Body of pancreas (tissue), 4 donors: ENCODE data around the gene LRRC10. TPM values are rescaled to one million over a fixed set of nuclear protein-coding genes. Genes with fewer than 3 reads are reported as not detected.

Source experiments
- ATAC-seq: fragments of 150-250 bp; one replicate; pipeline ENCODE4 v1.9.1; 2016
- DNase-seq, 4 donors: peaks; one replicate each; pipeline ENCODE4 v3.0.0-alpha.2; 2019
- H3K27ac ChIP-seq, 4 donors: fragments of 200-600 bp; sonication (generic); 1 replicate in 3 of 4; 2 replicates in 1 of 4; pipeline versions ENCODE4 v1.5.1 to v1.6.1; 2016 to 2019; ENCODE audit warnings: mild to moderate bottlenecking in 1 of 4, mixed read lengths in 1 of 4, moderate library complexity in 1 of 4
- H3K27me3 ChIP-seq, 2 donors: fragments of 200-600 bp; sonication (generic); one replicate each; pipeline ENCODE4 v1.6.0; 2016; ENCODE audit warnings: mild to moderate bottlenecking in 1 of 2
- H3K36me3 ChIP-seq, 2 donors: fragments of 200-600 bp; sonication (generic); replicated peaks in 1 of 2; 2 replicates each; pipeline ENCODE4 v1.5.1; 2016; ENCODE audit warnings: low read depth in 2 of 2; ENCODE audit not compliant: insufficient read depth in 1 of 2
- H3K4me1 ChIP-seq: fragments of 200-600 bp; sonication (generic); one replicate; pipeline ENCODE4 v1.6.0; 2016
- H3K4me3 ChIP-seq, 2 donors: fragments of 200-600 bp; sonication (generic); 1 replicate in 1 of 2; 2 replicates in 1 of 2; pipeline ENCODE4 v1.5.1; 2016 to 2019
- H3K9me3 ChIP-seq, 3 donors: fragments of 200-600 bp; sonication (generic); 1 replicate in 2 of 3; 2 replicates in 1 of 3; pipeline ENCODE4 v1.5.1; 2016
- CTCF ChIP-seq, 7 experiments: fragments of 450-650 bp in 4 of 7; fragments of 200-600 bp in 3 of 7; sonication (generic) in 3 of 7; IDR thresholded peaks; one replicate each; pipeline ENCODE4 v1.5.1; 2016 to 2019; ENCODE audit warnings: antibody characterized with exemption in 7 of 7
- POLR2A ChIP-seq, 3 donors: fragments of 450-650 bp; IDR thresholded peaks; one replicate each; pipeline ENCODE4 v1.6.1; 2016; ENCODE audit warnings: antibody characterized with exemption in 3 of 3, mild to moderate bottlenecking in 2 of 3
- WGBS, 2 donors: methylation state at CpG; one replicate each; pipeline ENCODE4 v1.1.5; 2017; 5-methylcytosine and 5-hydroxymethylcytosine counted together
- intact Hi-C: fragments of 100-400 bp; cut with DNase I; formaldehyde crosslinking; loops from one replicate; pipeline ENCODE4 v1.15.1; 2023
- total RNA-seq, 2 donors: library from RNA; depleted of rRNA; stranded (reverse); fragments of >200 nt; gene quantifications; one replicate each; pipeline ENCODE4 v1.1.0, GENCODE V29; 2016

LRRC10 gene
- total RNA-seq, 2 donors from 2014 or later: not detected

GRCh38 chr12:69621551-69621950 is 10.8 kb upstream of the LRRC10 start:
- WGBS, 2 donors: 90 to 100% methylated on average over 2 of the region's 2 CpGs

GRCh38 chr12:69620921-69621320 is 10.2 kb upstream of the LRRC10 start:
- H3K9me3 ChIP-seq: no peaks in the 10 kb centered on the region
- H3K27me3 ChIP-seq: no peaks in the 10 kb centered on the region
- H3K4me3 ChIP-seq: no peak overlapping the region
- no peak overlapping the region for H3K27ac ChIP-seq
- no peaks in the 10 kb centered on the region for H3K36me3 ChIP-seq
- WGBS, 2 donors: 63 to 71% methylated on average over 2 of the region's 2 CpGs
- ATAC-seq (no peak), DNase-seq (no peak)
- H3K4me1 ChIP-seq: peaks cover 11% of the 10 kb centered on the region
- intact Hi-C loops: no loop called here
- TF ChIP-seq POLR2A (IDR thresholded peaks at IDR 0.05) (no peak), CTCF (IDR thresholded peaks at IDR 0.05) (no peak)

More at GRCh38 chr12:69621551-69621950, 10.8 kb upstream of the LRRC10 start:
- Histone ChIP-seq H3K9me3 (no peaks in the 10 kb centered on the region), H3K27ac (no peak overlapping the region), H3K4me1 (peaks cover 11% of the 10 kb centered on the region), H3K36me3 (no peaks in the 10 kb centered on the region), H3K27me3 (no peaks in the 10 kb centered on the region), H3K4me3 (no peak overlapping the region)
- no peak for ATAC-seq
- TF ChIP-seq CTCF (IDR thresholded peaks at IDR 0.05) (no peak), POLR2A (IDR thresholded peaks at IDR 0.05) (no peak)
- intact Hi-C loops: no loop called here
- no peak for DNase-seq

GRCh38 chr12:69620077-69620476 is 9.4 kb upstream of the LRRC10 start:
- 84 to 91% methylated on average over 4 of the region's 4 CpGs for WGBS, 2 donors
- no peaks in the 10 kb centered on the region for H3K36me3 ChIP-seq
- no peak for ATAC-seq
- H3K4me1 ChIP-seq: peaks cover 11% of the 10 kb centered on the region
- no peak for DNase-seq
- no peak overlapping the region for H3K4me3 ChIP-seq
- intact Hi-C loops: no loop called here
- no peaks in the 10 kb centered on the region for H3K9me3 ChIP-seq
- TF ChIP-seq CTCF (IDR thresholded peaks at IDR 0.05) (no peak), POLR2A (IDR thresholded peaks at IDR 0.05) (no peak)
- H3K27me3 ChIP-seq: no peaks in the 10 kb centered on the region
- no peak overlapping the region for H3K27ac ChIP-seq

- no peak for ATAC-seq
- DNase-seq: no peak
- H3K36me3 ChIP-seq: no peaks in the 10 kb centered on the region
- peaks cover 7% of the 10 kb centered on the region for H3K4me1 ChIP-seq
- no peaks in the 10 kb centered on the region for H3K9me3 ChIP-seq
- no peak overlapping the region for H3K4me3 ChIP-seq
- TF ChIP-seq CTCF (IDR thresholded peaks at IDR 0.05): no peak
- TF ChIP-seq POLR2A (IDR thresholded peaks at IDR 0.05): no peak
- WGBS, 2 donors: 75 to 77% methylated on average over 6 of the region's 6 CpGs
- intact Hi-C loops: no loop called here
- no peak overlapping the region for H3K27ac ChIP-seq
- no peaks in the 10 kb centered on the region for H3K27me3 ChIP-seq
Observed at GRCh38 chr12:69619050-69619449, 8.3 kb upstream of the LRRC10 start.

- Histone ChIP-seq H3K4me3 (no peak overlapping the region), H3K27me3 (no peaks in the 10 kb centered on the region), H3K9me3 (no peaks in the 10 kb centered on the region), H3K27ac (no peak overlapping the region), H3K36me3 (no peaks in the 10 kb centered on the region), H3K4me1 (no peaks in the 10 kb centered on the region)
- ATAC-seq (no peak), DNase-seq (no peak)
- intact Hi-C loops: no loop called here
- no peak for TF ChIP-seq CTCF (IDR thresholded peaks at IDR 0.05)
- no peak for TF ChIP-seq POLR2A (IDR thresholded peaks at IDR 0.05)
- 76 to 84% methylated on average over 11 to 14 of the region's 14 CpGs for WGBS, 2 donors
Observed at GRCh38 chr12:69616025-69616424, 5.3 kb upstream of the LRRC10 start.
